ENCODE measurements around the gene COPS4.

GRCh38 chr4:83067058-83067639 lies 32.2 kb downstream of the COPS4 start:
- TF ChIP-seq POLR2A (IDR thresholded peaks at IDR 0.05; ENCODE audit: low read depth, low read length) (no peak), POU2F2 (IDR thresholded peaks at IDR 0.05; ENCODE audit: low read depth, low read length) (no peak), TAF1 (IDR thresholded peaks at IDR 0.05; ENCODE audit: low read depth, low read length) (no peak), POLR2AphosphoS5 (IDR thresholded peaks at IDR 0.05; ENCODE audit: low read depth, low read length) (no peak), SPI1 (IDR thresholded peaks at IDR 0.05; ENCODE audit: low read depth, low read length) (no peak)

Measured in GM12891 (cell line).